GM12864 (cell line): ENCODE data around the gene CRYGN.

ENCODE experiments used
- DNase-seq: peaks from one replicate; pipeline ENCODE4 v3.0.0-alpha.2; 2011; ENCODE audit warnings: low read depth
- H3K4me3 ChIP-seq: 2 replicates; pipeline ENCODE4 v1.5.1; 2011; ENCODE audit warnings: mild to moderate bottlenecking, low read depth, low read length, control low read depth
- CTCF ChIP-seq: IDR thresholded peaks from 2 replicates; pipeline ENCODE4 v1.5.1; 2011; ENCODE audit warnings: low read depth, mild to moderate bottlenecking, moderate library complexity, low read length, control low read depth, inconsistent platforms; ENCODE audit errors: missing control alignments

CRYGN gene

DNA sequence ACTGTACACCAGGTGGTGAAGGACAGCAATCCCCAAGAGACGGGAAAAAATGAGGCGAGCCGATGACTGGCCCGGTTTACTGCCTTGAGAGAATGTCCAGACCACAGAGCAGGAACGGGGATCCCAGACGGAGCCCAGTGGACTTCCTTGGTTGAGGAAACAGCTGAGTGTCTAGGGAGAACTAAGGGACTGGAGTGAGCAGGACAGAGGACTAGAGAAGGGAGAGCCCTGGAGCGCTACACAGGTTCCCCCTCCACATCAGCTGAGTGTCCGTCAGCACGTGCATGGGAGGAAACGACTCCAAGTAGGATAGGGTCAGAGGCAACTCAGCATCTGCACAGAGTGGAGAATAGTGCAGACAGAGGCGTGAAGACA, 23.0 kb downstream of the CRYGN start:
- no peak for DNase-seq
- H3K4me3 ChIP-seq, result no peak overlapping the region
- no peak for TF ChIP-seq CTCF

- H3K4me3 ChIP-seq, result no peak overlapping the region
- DNase-seq, result no peak
- TF ChIP-seq CTCF, result no peak
Measured at GRCh38 chr7:151416112-151416940, 23.6 kb downstream of the CRYGN start.

DNA sequence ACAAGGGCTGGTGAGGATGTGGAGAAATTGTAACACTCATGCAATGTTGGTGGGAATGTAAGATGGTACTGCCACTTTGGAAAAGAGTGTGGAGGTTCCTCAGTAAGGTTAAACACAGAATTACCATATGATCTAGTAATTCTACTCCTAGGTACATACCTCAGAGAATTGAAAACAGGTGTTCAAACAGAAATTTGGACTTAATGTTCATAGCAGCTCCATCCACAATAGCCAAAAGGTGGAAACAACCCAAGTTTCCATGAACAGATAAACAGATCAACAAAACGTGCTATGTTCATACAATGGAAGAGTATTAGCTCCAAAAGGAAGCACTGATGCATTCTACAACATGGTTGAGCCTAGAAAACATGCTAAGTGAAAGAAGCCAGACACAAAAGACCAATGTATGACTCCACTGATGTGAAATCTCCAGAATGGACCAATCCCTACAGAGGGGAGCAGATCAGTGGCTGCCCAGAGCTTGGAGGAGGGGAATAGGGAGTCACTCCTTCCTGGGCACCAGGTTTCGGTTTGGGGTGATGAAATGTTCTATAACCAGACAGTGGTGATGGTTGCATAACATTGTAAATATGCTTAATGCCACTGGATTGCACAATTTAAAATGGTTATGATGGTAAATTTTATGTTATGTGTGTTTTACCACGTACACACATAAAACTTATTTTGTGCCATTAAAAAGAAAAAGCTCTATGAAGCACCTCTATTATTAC, 24.4 kb downstream of the CRYGN start:
- TF ChIP-seq CTCF, result no peak
- DNase-seq, result no peak
- H3K4me3 ChIP-seq, result no peak overlapping the region

DNA sequence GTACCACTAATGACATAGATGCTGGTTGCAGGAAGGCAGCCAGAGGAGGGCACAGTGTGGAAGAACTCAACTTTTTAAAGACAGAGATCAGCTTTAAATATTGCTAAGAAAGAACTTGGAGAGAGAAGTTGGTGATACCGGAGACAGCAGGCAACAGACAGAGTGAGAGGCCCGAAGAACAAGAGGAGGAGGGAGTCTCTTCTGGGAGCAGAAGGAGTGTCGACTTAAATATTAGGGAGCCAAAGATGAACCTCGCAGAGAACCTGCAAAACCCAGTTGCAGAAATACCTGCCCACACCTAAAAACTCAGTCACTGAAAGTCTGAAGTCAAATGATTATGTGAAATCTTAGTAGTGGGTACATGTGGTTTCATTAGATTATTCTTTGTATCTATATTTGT, 26.7 kb downstream of the CRYGN start:
- no peak for TF ChIP-seq CTCF
- DNase-seq, result no peak
- H3K4me3 ChIP-seq, result no peak overlapping the region

DNA sequence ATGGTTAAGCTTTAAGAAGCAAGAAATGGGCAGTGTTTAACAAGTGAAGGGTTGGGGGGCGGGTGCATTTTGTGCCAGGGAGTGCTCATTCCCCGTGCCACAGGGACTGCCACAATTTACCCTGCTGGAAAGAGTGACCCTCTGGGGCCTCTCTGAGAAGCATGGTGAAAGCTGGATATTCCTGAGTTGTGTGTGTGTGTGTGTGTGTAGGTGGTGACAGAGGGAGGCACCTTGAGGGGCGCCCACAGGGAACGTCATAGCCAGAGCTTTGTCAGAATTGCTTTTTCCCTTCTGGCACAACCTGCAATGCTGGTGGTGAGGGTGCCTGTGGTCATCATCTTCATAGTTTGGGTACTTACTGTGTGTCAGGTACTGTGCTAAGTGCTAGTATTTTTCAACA, 27.6 kb downstream of the CRYGN start:
- TF ChIP-seq CTCF, result no peak
- H3K4me3 ChIP-seq, result no peak overlapping the region
- no peak for DNase-seq

- no peak for DNase-seq
- no peak for TF ChIP-seq CTCF
- H3K4me3 ChIP-seq, result no peak overlapping the region
Measured at GRCh38 chr7:151411551-151411950, 28.4 kb downstream of the CRYGN start.
